ENCODE results near the gene EPHA3.

Gene EPHA3

GRCh38 chr3:89270201-89270600 is 162.8 kb downstream of the EPHA3 start:
- Mint-ChIP-seq H3K4me3 (no peak overlapping the region), H3K27me3 (no peaks in the 10 kb centered on the region), H3K9me3 (ENCODE audit: low read depth) (no peaks in the 10 kb centered on the region)

GRCh38 chr3:89275001-89275400 is 167.6 kb downstream of the EPHA3 start:
- Mint-ChIP-seq H3K4me1 (ENCODE audit: low read depth) (no peaks in the 10 kb centered on the region), H3K4me3 (no peak overlapping the region), H3K27me3 (no peaks in the 10 kb centered on the region), H3K36me3 (no peaks in the 10 kb centered on the region), H3K27ac (no peak overlapping the region), H3K9me3 (ENCODE audit: low read depth) (peaks cover 4% of the 10 kb centered on the region)

More at GRCh38 chr3:89270201-89270600, 162.8 kb downstream of the EPHA3 start:
- H3K27ac Mint-ChIP-seq = no peak overlapping the region
- no peaks in the 10 kb centered on the region for H3K4me1 Mint-ChIP-seq (ENCODE audit: low read depth)
- H3K36me3 Mint-ChIP-seq = no peaks in the 10 kb centered on the region

- Mint-ChIP-seq H3K4me3 (no peak overlapping the region), H3K4me1 (ENCODE audit: low read depth) (no peaks in the 10 kb centered on the region), H3K27ac (no peak overlapping the region), H3K36me3 (no peaks in the 10 kb centered on the region), H3K9me3 (ENCODE audit: low read depth) (peaks cover 4% of the 10 kb centered on the region), H3K27me3 (no peaks in the 10 kb centered on the region)
Observed at GRCh38 chr3:89276116-89276515, 168.7 kb downstream of the EPHA3 start.

GRCh38 chr3:89278302-89279025 is 171.0 kb downstream of the EPHA3 start:
- no peaks in the 10 kb centered on the region for H3K36me3 Mint-ChIP-seq
- no peaks in the 10 kb centered on the region for H3K27me3 Mint-ChIP-seq
- no peaks in the 10 kb centered on the region for H3K4me1 Mint-ChIP-seq (ENCODE audit: low read depth)
- peaks cover 4% of the 10 kb centered on the region for H3K9me3 Mint-ChIP-seq (ENCODE audit: low read depth)
- H3K27ac Mint-ChIP-seq = no peak overlapping the region
- no peak overlapping the region for H3K4me3 Mint-ChIP-seq

- no peak overlapping the region for H3K27ac Mint-ChIP-seq
- peaks cover 7% of the 10 kb centered on the region for H3K9me3 Mint-ChIP-seq (ENCODE audit: low read depth)
- H3K4me1 Mint-ChIP-seq (ENCODE audit: low read depth) = no peaks in the 10 kb centered on the region
Observed at GRCh38 chr3:89280301-89280700, 172.9 kb downstream of the EPHA3 start.

GRCh38 chr3:89280822-89281365 is 173.5 kb downstream of the EPHA3 start:
- Mint-ChIP-seq H3K4me1 (ENCODE audit: low read depth) (no peaks in the 10 kb centered on the region), H3K4me3 (no peak overlapping the region), H3K27ac (no peak overlapping the region), H3K27me3 (no peaks in the 10 kb centered on the region), H3K36me3 (no peaks in the 10 kb centered on the region), H3K9me3 (ENCODE audit: low read depth) (peaks cover 10% of the 10 kb centered on the region)

More at GRCh38 chr3:89280301-89280700, 172.9 kb downstream of the EPHA3 start:
- no peaks in the 10 kb centered on the region for H3K36me3 Mint-ChIP-seq
- no peaks in the 10 kb centered on the region for H3K27me3 Mint-ChIP-seq
- no peak overlapping the region for H3K4me3 Mint-ChIP-seq

- Mint-ChIP-seq H3K9me3 (ENCODE audit: low read depth) (peaks cover 11% of the 10 kb centered on the region), H3K4me3 (no peak overlapping the region), H3K4me1 (ENCODE audit: low read depth) (no peaks in the 10 kb centered on the region), H3K27ac (no peak overlapping the region), H3K27me3 (no peaks in the 10 kb centered on the region), H3K36me3 (no peaks in the 10 kb centered on the region)
Observed at GRCh38 chr3:89287902-89288508, 180.6 kb downstream of the EPHA3 start.

- Mint-ChIP-seq H3K27me3 (no peaks in the 10 kb centered on the region), H3K4me1 (ENCODE audit: low read depth) (no peaks in the 10 kb centered on the region), H3K36me3 (no peaks in the 10 kb centered on the region), H3K9me3 (ENCODE audit: low read depth) (peaks cover 17% of the 10 kb centered on the region), H3K27ac (no peak overlapping the region), H3K4me3 (no peak overlapping the region)
Observed at GRCh38 chr3:89289574-89290190, 182.3 kb downstream of the EPHA3 start.

- Mint-ChIP-seq H3K4me3 (no peak overlapping the region), H3K27me3 (no peaks in the 10 kb centered on the region), H3K36me3 (no peaks in the 10 kb centered on the region), H3K4me1 (ENCODE audit: low read depth) (no peaks in the 10 kb centered on the region), H3K9me3 (ENCODE audit: low read depth) (peaks cover 16% of the 10 kb centered on the region), H3K27ac (no peak overlapping the region)
Observed at GRCh38 chr3:89297199-89297598, 189.8 kb downstream of the EPHA3 start.

- Mint-ChIP-seq H3K4me3 (no peak overlapping the region), H3K27me3 (no peaks in the 10 kb centered on the region), H3K4me1 (ENCODE audit: low read depth) (no peaks in the 10 kb centered on the region), H3K9me3 (ENCODE audit: low read depth) (peaks cover 9% of the 10 kb centered on the region), H3K27ac (no peak overlapping the region), H3K36me3 (no peaks in the 10 kb centered on the region)
Observed at GRCh38 chr3:89300526-89300925, 193.1 kb downstream of the EPHA3 start.

- H3K36me3 Mint-ChIP-seq = no peaks in the 10 kb centered on the region
- peaks cover 8% of the 10 kb centered on the region for H3K9me3 Mint-ChIP-seq (ENCODE audit: low read depth)
- H3K27me3 Mint-ChIP-seq = no peaks in the 10 kb centered on the region
- no peak overlapping the region for H3K27ac Mint-ChIP-seq
- no peaks in the 10 kb centered on the region for H3K4me1 Mint-ChIP-seq (ENCODE audit: low read depth)
- H3K4me3 Mint-ChIP-seq = no peak overlapping the region
Observed at GRCh38 chr3:89300981-89301380, 193.6 kb downstream of the EPHA3 start.

GRCh38 chr3:89303701-89304100 is 196.3 kb downstream of the EPHA3 start:
- Mint-ChIP-seq H3K4me1 (ENCODE audit: low read depth) (no peaks in the 10 kb centered on the region), H3K9me3 (ENCODE audit: low read depth) (peaks cover 5% of the 10 kb centered on the region), H3K36me3 (no peaks in the 10 kb centered on the region), H3K4me3 (no peak overlapping the region), H3K27me3 (no peaks in the 10 kb centered on the region), H3K27ac (no peak overlapping the region)

GRCh38 chr3:89306540-89306939 is 199.1 kb downstream of the EPHA3 start:
- no peaks in the 10 kb centered on the region for H3K4me1 Mint-ChIP-seq (ENCODE audit: low read depth)
- no peaks in the 10 kb centered on the region for H3K27me3 Mint-ChIP-seq
- H3K9me3 Mint-ChIP-seq (ENCODE audit: low read depth) = peaks cover 13% of the 10 kb centered on the region
- H3K36me3 Mint-ChIP-seq = no peaks in the 10 kb centered on the region
- no peak overlapping the region for H3K4me3 Mint-ChIP-seq
- no peak overlapping the region for H3K27ac Mint-ChIP-seq

- Mint-ChIP-seq H3K4me1 (ENCODE audit: low read depth) (no peaks in the 10 kb centered on the region), H3K36me3 (no peaks in the 10 kb centered on the region), H3K4me3 (no peak overlapping the region)
Observed at GRCh38 chr3:89311581-89311980, 204.2 kb downstream of the EPHA3 start.

GRCh38 chr3:89312141-89312540 is 204.7 kb downstream of the EPHA3 start:
- no peaks in the 10 kb centered on the region for H3K4me1 Mint-ChIP-seq (ENCODE audit: low read depth)
- H3K9me3 Mint-ChIP-seq (ENCODE audit: low read depth) = peaks cover 18% of the 10 kb centered on the region
- H3K4me3 Mint-ChIP-seq = no peak overlapping the region
- H3K27ac Mint-ChIP-seq = no peak overlapping the region
- H3K36me3 Mint-ChIP-seq = no peaks in the 10 kb centered on the region
- H3K27me3 Mint-ChIP-seq = no peaks in the 10 kb centered on the region

More at GRCh38 chr3:89311581-89311980, 204.2 kb downstream of the EPHA3 start:
- Mint-ChIP-seq H3K9me3 (ENCODE audit: low read depth) (peaks cover 18% of the 10 kb centered on the region), H3K27me3 (no peaks in the 10 kb centered on the region), H3K27ac (no peak overlapping the region)

All from activated naive CD8-positive, alpha-beta T cell (primary cell).